T-helper 1 cell treated with Interleukin-12 subunit alpha and Interleukin-12 subunit beta and Interleukin-4 antibody, amounts not matched to agents 30 ng/mL and 1 ng/mL, for 36 hours (primary cell): ENCODE measurements around the gene HOXC11. TPM values are rescaled to one million over a fixed set of nuclear protein-coding genes. Genes with fewer than 3 reads are reported as not detected.

Experiments used
- total RNA-seq: library from RNA; stranded (reverse); gene quantifications from 2 replicates; pipeline ENCODE4 v1.2.3, GENCODE V29; 2022

The HOXC11 gene
- total RNA-seq, 1 donor from 2014 or later: not detected

Other genes starting within 250 kb of the HOXC11 start
- 61.3 and 61.6 TPM in 2 replicates for gene CALCOCO1, start 245.7 kb upstream of the HOXC11 start, total RNA-seq
- not detected in 2 replicates for gene CISTR, start 221.1 kb upstream of the HOXC11 start, total RNA-seq
- gene HOXC13, start 34.3 kb upstream of the HOXC11 start, total RNA-seq: not detected in 2 replicates
- gene HOXC12, start 18.2 kb upstream of the HOXC11 start, total RNA-seq: not detected in 2 replicates
- gene HOTAIR, start 1.8 kb downstream of the HOXC11 start, total RNA-seq: not detected in 2 replicates
- not detected in 2 replicates for gene HOXC10, start 12.0 kb downstream of the HOXC11 start, total RNA-seq
- gene HOXC9, start 27.0 kb downstream of the HOXC11 start, total RNA-seq: not detected in 2 replicates
- gene HOXC8, start 35.9 kb downstream of the HOXC11 start, total RNA-seq: not detected in 2 replicates
- not detected in 2 replicates for gene HOXC6, start 55.3 kb downstream of the HOXC11 start, total RNA-seq
- not detected in 2 replicates for gene HOXC5, start 59.9 kb downstream of the HOXC11 start, total RNA-seq
- 0.42 TPM in 1 of 2 replicates, not detected in the other for gene HOXC4, start 80.7 kb downstream of the HOXC11 start, total RNA-seq
- gene SMUG1, start 215.9 kb downstream of the HOXC11 start, total RNA-seq: 28.7 and 30.2 TPM in 2 replicates